K562 (cell line): ENCODE results near the gene FOXJ2. TPM values are rescaled to one million over a fixed set of nuclear protein-coding genes. Genes with fewer than 3 reads are reported as not detected.

Source experiments
- ATAC-seq: fragments of 200-7000 bp; cut with Tn5 transposase; 3 replicates; pipeline ENCODE4 v1.9.1; 2020; ENCODE audit warnings: moderate library complexity
- BruUV-seq: library from RNA; stranded (reverse); fragments of 400-500 nt; replicated peaks from 2 replicates; lab custom pipeline; 2021; lab: Mats Ljungman, UMichigan
- CTCF ChIA-PET: fragments of 300-600 bp; formaldehyde crosslinking; extraction: SDS; loops from one replicate; lab custom pipeline; 2021; ENCODE audit warnings: low intra/inter-chr PET ratio; lab: Yijun Ruan, JAX
- POLR2A ChIA-PET: fragments of 300-600, 350-650 bp; sonication (Branson Sonifier 250); formaldehyde crosslinking; extraction: SDS; loops from one replicate; lab custom pipeline; 2021; ENCODE audit warnings: antibody characterized with exemption, inconsistent platforms; lab: Yijun Ruan, JAX
- DNase-seq, 4 experiments: peaks; one replicate each; pipeline versions ENCODE4 v3.0.0 to v3.0.0-alpha.2; 2011 to 2018; ENCODE audit warnings: low spot score in 3 of 4, mixed read lengths in 3 of 4; ENCODE audit errors: extremely low read depth in 1 of 4
- FAIRE-seq: peaks from 2 replicates; lab custom pipeline; 2011; peaks lifted over from hg19 to GRCh38; lab: Jason Lieb, UNC
- H2AFZ ChIP-seq: 2 replicates; pipeline ENCODE4 v1.6.0; 2011; ENCODE audit warnings: low read depth, low read length, control low read depth, inconsistent platforms
- H3K27ac ChIP-seq: fragments of 200-600 bp; 3 replicates; pipeline ENCODE4 v1.8.0; 2011; ENCODE audit warnings: low read depth, mild to moderate bottlenecking, control low read depth, inconsistent platforms, low read length, moderate library complexity, mixed read lengths; ENCODE audit errors: extremely low read depth
- H3K27me3 ChIP-seq, 2 experiments: fragments of 300-600 bp in 1 of 2; 2 replicates in 1 of 2; 3 replicates in 1 of 2; pipeline versions ENCODE4 v1.6.0 to v1.8.0; 2011; ENCODE audit warnings: inconsistent platforms in 2 of 2, low read length in 2 of 2, mild to moderate bottlenecking in 1 of 2, mixed read lengths in 1 of 2, moderate library complexity in 1 of 2; ENCODE audit not compliant: control insufficient read depth in 2 of 2, insufficient read depth in 2 of 2
- H3K36me3 ChIP-seq: fragments of 300-600 bp; 3 replicates; pipeline ENCODE4 v1.8.0; 2011; ENCODE audit warnings: mild to moderate bottlenecking, low read length, inconsistent platforms; ENCODE audit not compliant: control insufficient read depth, insufficient read depth
- H3K4me1 ChIP-seq, 2 experiments: fragments of 200-600 bp in 1 of 2; replicated peaks in 1 of 2; 2 replicates in 1 of 2; 3 replicates in 1 of 2; pipeline versions ENCODE4 v1.5.1 to v1.8.0; 2011; ENCODE audit warnings: inconsistent platforms in 2 of 2, low read length in 2 of 2, mild to moderate bottlenecking in 1 of 2, mixed read lengths in 1 of 2, moderate library complexity in 1 of 2; ENCODE audit not compliant: control insufficient read depth in 2 of 2, insufficient read depth in 2 of 2
- H3K4me2 ChIP-seq: 2 replicates; pipeline ENCODE4 v1.6.1; 2011; ENCODE audit warnings: low read length, control low read depth, inconsistent platforms, mixed read lengths; ENCODE audit not compliant: insufficient read depth
- H3K4me3 ChIP-seq: fragments of 200-600 bp; sonication (generic), shearing (Covaris generic); 2 replicates; pipeline ENCODE4 v1.5.1; 2016; ENCODE audit warnings: control low read depth, inconsistent platforms
- H3K79me2 ChIP-seq: fragments of 200-600 bp; 3 replicates; pipeline ENCODE4 v1.8.0; 2011; ENCODE audit warnings: low read length, inconsistent platforms; ENCODE audit not compliant: control insufficient read depth, insufficient read depth
- H3K9ac ChIP-seq, 2 experiments: 2 replicates each; pipeline versions ENCODE4 v1.6.0 to v1.6.1; 2011; ENCODE audit warnings: low read depth in 2 of 2, low read length in 2 of 2, control low read depth in 1 of 2, inconsistent platforms in 1 of 2, mild to moderate bottlenecking in 1 of 2, mixed read lengths in 1 of 2; ENCODE audit not compliant: insufficient read depth in 1 of 2
- H3K9me1 ChIP-seq: one replicate; pipeline ENCODE4 v1.6.0; 2011; ENCODE audit warnings: inconsistent platforms, mild to moderate bottlenecking, low read length, moderate library complexity; ENCODE audit not compliant: control insufficient read depth, insufficient read depth
- H3K9me3 ChIP-seq: replicated peaks from 2 replicates; pipeline ENCODE4 v1.5.1; 2011; ENCODE audit warnings: low read depth, low read length, inconsistent platforms; ENCODE audit not compliant: control insufficient read depth, insufficient read depth
- H4K20me1 ChIP-seq: replicated peaks from 2 replicates; pipeline ENCODE4 v1.6.1; 2011; ENCODE audit warnings: low read length, inconsistent platforms, mixed read lengths; ENCODE audit not compliant: control insufficient read depth, insufficient read depth
- ETS1 ChIP-seq: conservative IDR thresholded peaks from 2 replicates; pipeline ENCODE4 v1.6.1; 2011; ENCODE audit warnings: low read depth, mild to moderate bottlenecking, low read length; ENCODE audit not compliant: control insufficient read depth
- KAT7 ChIP-seq: sonication (generic); formaldehyde crosslinking; IDR thresholded peaks from 2 replicates; pipeline ENCODE4 v1.8.0; 2022; ENCODE audit warnings: missing genetic modification reagents, mild to moderate bottlenecking, borderline replicate concordance
- ZNF121 ChIP-seq: sonication (generic); formaldehyde crosslinking; conservative IDR thresholded peaks from 2 replicates; pipeline ENCODE4 v1.8.0; 2022; ENCODE audit warnings: missing genetic modification reagents
- WGBS: fragments of 100-300 bp; shearing (Covaris generic); methylation state at CpG from one replicate; pipeline ENCODE4 v1.1.6; 2016; ENCODE audit warnings: low coverage, mixed read lengths; ENCODE audit not compliant: insufficient coverage; ENCODE audit errors: missing lambda C conversion rate; 5-methylcytosine and 5-hydroxymethylcytosine counted together
- in situ Hi-C: fragments of 300-500 bp; cut with MboI; formaldehyde crosslinking; loops from 4 replicates; pipeline ENCODE4 v1.15.0; 2018; ENCODE audit warnings: inconsistent platforms, mixed read lengths
- intact Hi-C: fragments of 100-400 bp; cut with micrococcal nuclease; formaldehyde crosslinking; loops from 2 replicates; pipeline ENCODE4 v1.14.2; 2022
- polyA plus RNA-seq, 8 experiments: library from polyadenylated mRNA; depleted of rRNA in 4 of 8; stranded (reverse) in 5 of 8; unstranded in 3 of 8; fragments of >200 nt; fragmentation: Nextera tagmentation in 2 of 8; fragmentation: Illumina TruSeq in 1 of 8; extraction: Ambion mirVana in 2 of 8; extraction: Trizol in 1 of 8; gene quantifications; 2 replicates each; pipeline versions ENCODE4 v1.2.1 to v1.2.3, GENCODE V29; 2011 to 2014; ENCODE audit warnings: inconsistent platforms in 1 of 8, missing spikeins in 1 of 8
- total RNA-seq, 7 experiments: library from RNA; depleted of rRNA in 6 of 7; stranded (reverse); fragments of >200 nt in 6 of 7; fragmentation: Illumina TruSeq in 2 of 7; extraction: Trizol in 2 of 7; gene quantifications; 2 replicates each; pipeline versions ENCODE4 v1.2.1 to v1.2.3, GENCODE V29; 2011 to 2021; ENCODE audit warnings: low replicate concordance in 1 of 7

FOXJ2 gene
- total and polyA plus RNA-seq, 9 of the 15 experiments (the other 6 are each of a cell fraction or from before 2014, with no cell fraction given), result 1.0 to 7.5 (median 2.4) TPM

GRCh38 chr12:8099235-8099634 is 66.7 kb downstream of the FOXJ2 start:
- Histone ChIP-seq H3K9ac (no peak overlapping the region), H3K27ac (no peak overlapping the region), H3K79me2 (no peaks in the 10 kb centered on the region), H3K4me3 (no peak overlapping the region), H3K27me3 (no peaks in the 10 kb centered on the region), H2AFZ (no peak overlapping the region), H3K9me3 (no peaks in the 10 kb centered on the region), H4K20me1 (no peaks in the 10 kb centered on the region), H3K9me1 (no peaks in the 10 kb centered on the region), H3K4me1 (no peaks in the 10 kb centered on the region), H3K36me3 (peaks cover 33% of the 10 kb centered on the region; the same call in 2 of the 3 replicates), H3K4me2 (no peak overlapping the region)
- no peak for ATAC-seq
- CTCF ChIA-PET, result no interaction called here
- no peak for DNase-seq
- POLR2A ChIA-PET, result no interaction called here
- intact Hi-C loops, result no loop called here
- in situ Hi-C loops, result no loop called here
- no peak for TF ChIP-seq ZNF121
- no peak for TF ChIP-seq ETS1
- no peak for TF ChIP-seq KAT7 (CRISPR knock-in tag)
- FAIRE-seq, result no peak
- BruUV-seq, result no TSS peak
- WGBS, result 94% methylated on average over 3 of the region's 3 CpGs

Other genes starting within 250 kb of the FOXJ2 start
Only the 7 nearest of the 8 such genes appear.
- gene SLC2A14, start 159.8 kb upstream of the FOXJ2 start, total RNA-seq (2014; rRNA removed), result 0.20 TPM in 1 of 2 replicates, not detected in the other
- gene SLC2A14, start 159.8 kb upstream of the FOXJ2 start, total RNA-seq (2014; rRNA removed; fragmentation: Illumina TruSeq; extraction: Trizol), result 5.4 and 6.8 TPM in 2 replicates
- 3.6 and 4.3 TPM in 2 replicates for gene SLC2A14, start 159.8 kb upstream of the FOXJ2 start, total RNA-seq (2015; rRNA removed; fragmentation: Illumina TruSeq; extraction: Trizol)
- 7.4 and 8.9 TPM in 2 replicates for gene SLC2A14, start 159.8 kb upstream of the FOXJ2 start, total RNA-seq (2021)
- 6.3 and 6.8 TPM in 2 replicates for gene SLC2A14, start 159.8 kb upstream of the FOXJ2 start, polyA plus RNA-seq (2011; rRNA removed)
- 0.74 and 1.1 TPM in 2 replicates for gene SLC2A14, start 159.8 kb upstream of the FOXJ2 start, polyA plus RNA-seq (2014; fragmentation: Illumina TruSeq; extraction: Trizol)
- gene SLC2A14, start 159.8 kb upstream of the FOXJ2 start, polyA plus RNA-seq (2014; fragmentation: Nextera tagmentation; extraction: Ambion mirVana), result 1 to 10 TPM; 4.0 to 5.2 TPM
- 0.13 and 0.19 TPM in 2 replicates for gene SLC2A14, start 159.8 kb upstream of the FOXJ2 start, polyA plus RNA-seq (2014; rRNA removed)
- 64.0 and 67.3 TPM in 2 replicates for gene SLC2A3, start 96.5 kb upstream of the FOXJ2 start, total RNA-seq (2014; rRNA removed)
- 119 and 138 TPM in 2 replicates for gene SLC2A3, start 96.5 kb upstream of the FOXJ2 start, total RNA-seq (2014; rRNA removed; fragmentation: Illumina TruSeq; extraction: Trizol)
- gene SLC2A3, start 96.5 kb upstream of the FOXJ2 start, total RNA-seq (2015; rRNA removed; fragmentation: Illumina TruSeq; extraction: Trizol), result 78.9 and 86.3 TPM in 2 replicates
- gene SLC2A3, start 96.5 kb upstream of the FOXJ2 start, total RNA-seq (2021), result 140 and 161 TPM in 2 replicates
- gene SLC2A3, start 96.5 kb upstream of the FOXJ2 start, polyA plus RNA-seq (2011; rRNA removed), result 296 and 491 TPM in 2 replicates
- 101 and 104 TPM in 2 replicates for gene SLC2A3, start 96.5 kb upstream of the FOXJ2 start, polyA plus RNA-seq (2014; fragmentation: Illumina TruSeq; extraction: Trizol)
- 100 to 1,000 TPM in 1 of 2 experiments, 10 to 100 TPM in 1; 93.4 to 129 TPM for gene SLC2A3, start 96.5 kb upstream of the FOXJ2 start, polyA plus RNA-seq (2014; fragmentation: Nextera tagmentation; extraction: Ambion mirVana)
- gene SLC2A3, start 96.5 kb upstream of the FOXJ2 start, polyA plus RNA-seq (2014; rRNA removed), result 97.9 and 98.7 TPM in 2 replicates
- 2.2 and 2.5 TPM in 2 replicates for gene C3AR1, start 33.6 kb downstream of the FOXJ2 start, total RNA-seq (2014; rRNA removed)
- gene C3AR1, start 33.6 kb downstream of the FOXJ2 start, total RNA-seq (2014; rRNA removed; fragmentation: Illumina TruSeq; extraction: Trizol), result 3.7 and 3.8 TPM in 2 replicates
- 2.4 and 2.5 TPM in 2 replicates for gene C3AR1, start 33.6 kb downstream of the FOXJ2 start, total RNA-seq (2015; rRNA removed; fragmentation: Illumina TruSeq; extraction: Trizol)
- 3.5 and 3.9 TPM in 2 replicates for gene C3AR1, start 33.6 kb downstream of the FOXJ2 start, total RNA-seq (2021)
- gene C3AR1, start 33.6 kb downstream of the FOXJ2 start, polyA plus RNA-seq (2011; rRNA removed), result 3.6 and 9.5 TPM in 2 replicates
- 7.0 and 7.2 TPM in 2 replicates for gene C3AR1, start 33.6 kb downstream of the FOXJ2 start, polyA plus RNA-seq (2014; fragmentation: Illumina TruSeq; extraction: Trizol)
- 10 to 100 TPM; 11.5 to 12.9 TPM for gene C3AR1, start 33.6 kb downstream of the FOXJ2 start, polyA plus RNA-seq (2014; fragmentation: Nextera tagmentation; extraction: Ambion mirVana)
- 4.7 and 5.3 TPM in 2 replicates for gene C3AR1, start 33.6 kb downstream of the FOXJ2 start, polyA plus RNA-seq (2014; rRNA removed)
- 21.7 and 21.9 TPM in 2 replicates for gene NECAP1, start 49.6 kb downstream of the FOXJ2 start, total RNA-seq (2014; rRNA removed)
- gene NECAP1, start 49.6 kb downstream of the FOXJ2 start, total RNA-seq (2014; rRNA removed; fragmentation: Illumina TruSeq; extraction: Trizol), result 21.0 and 23.6 TPM in 2 replicates
- 22.8 and 27.4 TPM in 2 replicates for gene NECAP1, start 49.6 kb downstream of the FOXJ2 start, total RNA-seq (2015; rRNA removed; fragmentation: Illumina TruSeq; extraction: Trizol)
- gene NECAP1, start 49.6 kb downstream of the FOXJ2 start, total RNA-seq (2021), result 18.9 and 21.7 TPM in 2 replicates
- gene NECAP1, start 49.6 kb downstream of the FOXJ2 start, polyA plus RNA-seq (2011; rRNA removed), result 19.1 and 20.9 TPM in 2 replicates
- 17.1 and 18.1 TPM in 2 replicates for gene NECAP1, start 49.6 kb downstream of the FOXJ2 start, polyA plus RNA-seq (2014; fragmentation: Illumina TruSeq; extraction: Trizol)
- gene NECAP1, start 49.6 kb downstream of the FOXJ2 start, polyA plus RNA-seq (2014; fragmentation: Nextera tagmentation; extraction: Ambion mirVana), result 10 to 100 TPM; 22.1 to 32.8 TPM
- 19.0 and 22.5 TPM in 2 replicates for gene NECAP1, start 49.6 kb downstream of the FOXJ2 start, polyA plus RNA-seq (2014; rRNA removed)
- gene CLEC4A, start 90.9 kb downstream of the FOXJ2 start, total RNA-seq (2014; rRNA removed), result not detected in 2 replicates
- not detected in 2 replicates for gene CLEC4A, start 90.9 kb downstream of the FOXJ2 start, total RNA-seq (2014; rRNA removed; fragmentation: Illumina TruSeq; extraction: Trizol)
- not detected in 2 replicates for gene CLEC4A, start 90.9 kb downstream of the FOXJ2 start, total RNA-seq (2015; rRNA removed; fragmentation: Illumina TruSeq; extraction: Trizol)
- 0.16 TPM in 1 of 2 replicates, not detected in the other for gene CLEC4A, start 90.9 kb downstream of the FOXJ2 start, total RNA-seq (2021)
- gene CLEC4A, start 90.9 kb downstream of the FOXJ2 start, polyA plus RNA-seq (2011; rRNA removed), result 0.20 and 0.46 TPM in 2 replicates
- not detected in 2 replicates for gene CLEC4A, start 90.9 kb downstream of the FOXJ2 start, polyA plus RNA-seq (2014; fragmentation: Illumina TruSeq; extraction: Trizol)
- gene CLEC4A, start 90.9 kb downstream of the FOXJ2 start, polyA plus RNA-seq (2014; fragmentation: Nextera tagmentation; extraction: Ambion mirVana), result under 1 TPM; 0.06 to 0.27 TPM
- not detected in 2 replicates for gene CLEC4A, start 90.9 kb downstream of the FOXJ2 start, polyA plus RNA-seq (2014; rRNA removed)
- gene ZNF705A, start 124.3 kb downstream of the FOXJ2 start, total RNA-seq (2014; rRNA removed), result not detected in 2 replicates
- not detected in 2 replicates for gene ZNF705A, start 124.3 kb downstream of the FOXJ2 start, total RNA-seq (2014; rRNA removed; fragmentation: Illumina TruSeq; extraction: Trizol)
- not detected in 2 replicates for gene ZNF705A, start 124.3 kb downstream of the FOXJ2 start, total RNA-seq (2015; rRNA removed; fragmentation: Illumina TruSeq; extraction: Trizol)
- not detected in 2 replicates for gene ZNF705A, start 124.3 kb downstream of the FOXJ2 start, total RNA-seq (2021)
- not detected in 2 replicates for gene ZNF705A, start 124.3 kb downstream of the FOXJ2 start, polyA plus RNA-seq (2011; rRNA removed)
- not detected in 2 replicates for gene ZNF705A, start 124.3 kb downstream of the FOXJ2 start, polyA plus RNA-seq (2014; fragmentation: Illumina TruSeq; extraction: Trizol)
- gene ZNF705A, start 124.3 kb downstream of the FOXJ2 start, polyA plus RNA-seq (2014; fragmentation: Nextera tagmentation; extraction: Ambion mirVana), result not detected
- gene ZNF705A, start 124.3 kb downstream of the FOXJ2 start, polyA plus RNA-seq (2014; rRNA removed), result not detected in 2 replicates
- gene FAM90A1, start 194.9 kb downstream of the FOXJ2 start, total RNA-seq (2014; rRNA removed), result 0.04 TPM in 1 of 2 replicates, not detected in the other
- gene FAM90A1, start 194.9 kb downstream of the FOXJ2 start, total RNA-seq (2014; rRNA removed; fragmentation: Illumina TruSeq; extraction: Trizol), result not detected in 2 replicates
- 0.04 TPM in 1 of 2 replicates, not detected in the other for gene FAM90A1, start 194.9 kb downstream of the FOXJ2 start, total RNA-seq (2015; rRNA removed; fragmentation: Illumina TruSeq; extraction: Trizol)
- 0.16 TPM in 1 of 2 replicates, not detected in the other for gene FAM90A1, start 194.9 kb downstream of the FOXJ2 start, total RNA-seq (2021)
- gene FAM90A1, start 194.9 kb downstream of the FOXJ2 start, polyA plus RNA-seq (2011; rRNA removed), result 0.03 and 0.11 TPM in 2 replicates
- 0.07 and 0.25 TPM in 2 replicates for gene FAM90A1, start 194.9 kb downstream of the FOXJ2 start, polyA plus RNA-seq (2014; fragmentation: Illumina TruSeq; extraction: Trizol)
- gene FAM90A1, start 194.9 kb downstream of the FOXJ2 start, polyA plus RNA-seq (2014; fragmentation: Nextera tagmentation; extraction: Ambion mirVana), result under 1 TPM in 1 of 2 experiments, not detected in 1; 0.01 TPM
- 0.32 TPM in 1 of 2 replicates, not detected in the other for gene FAM90A1, start 194.9 kb downstream of the FOXJ2 start, polyA plus RNA-seq (2014; rRNA removed)